Measurements from ENCODE around the gene CFAP119.

GRCh38 chr16:30767767-30768465, 6.1 kb upstream of the CFAP119 start:
- TF ChIP-seq CTCF (conservative IDR thresholded peaks at IDR 0.05; ENCODE audit: low read depth, low read length) (no peak), EZH2 (IDR thresholded peaks at IDR 0.05; ENCODE audit: borderline replicate concordance, low read depth, low read length, poor library complexity, severe bottlenecking) (no peak)
